Mononuclear cell (primary cell): ENCODE measurements around the gene LDB3. TPM values are rescaled to one million over a fixed set of nuclear protein-coding genes. Genes with fewer than 3 reads are reported as not detected.

ENCODE experiments used
- H3K27me3 ChIP-seq: 2 replicates; pipeline ENCODE4 v1.6.0; 2011; ENCODE audit warnings: low read length, control low read depth; ENCODE audit not compliant: insufficient read depth
- H3K4me1 ChIP-seq: 2 replicates; pipeline ENCODE4 v1.5.1; 2011; ENCODE audit warnings: mild to moderate bottlenecking, low read length, control low read depth; ENCODE audit not compliant: insufficient read depth
- H3K4me3 ChIP-seq: 2 replicates; pipeline ENCODE4 v1.5.1; 2011; ENCODE audit warnings: mild to moderate bottlenecking, low read length, moderate library complexity
- H3K9me3 ChIP-seq: 2 replicates; pipeline ENCODE4 v1.5.1; 2011; ENCODE audit warnings: low read depth, mild to moderate bottlenecking, control low read depth, low read length
- total RNA-seq: library from RNA; depleted of rRNA; stranded (reverse); fragments of >200 nt; gene quantifications from one replicate; pipeline ENCODE4 v1.2.3, GENCODE V29; 2012

The LDB3 gene
- total RNA-seq, 1 donor: not detected

- Histone ChIP-seq H3K27me3 (no peaks in the 10 kb centered on the region), H3K4me1 (no peaks in the 10 kb centered on the region), H3K9me3 (no peaks in the 10 kb centered on the region), H3K4me3 (no peak overlapping the region)
Measured at GRCh38 chr10:86698207-86698940, 30.1 kb downstream of the LDB3 start.

- Histone ChIP-seq H3K4me1 (no peaks in the 10 kb centered on the region), H3K9me3 (no peaks in the 10 kb centered on the region), H3K4me3 (no peak overlapping the region), H3K27me3 (no peaks in the 10 kb centered on the region)
Measured at GRCh38 chr10:86699125-86699524, 30.8 kb downstream of the LDB3 start.

- no peaks in the 10 kb centered on the region for H3K9me3 ChIP-seq
- H3K4me3 ChIP-seq: no peak overlapping the region
- no peaks in the 10 kb centered on the region for H3K27me3 ChIP-seq
- H3K4me1 ChIP-seq: no peaks in the 10 kb centered on the region
Measured at GRCh38 chr10:86699541-86699940, 31.2 kb downstream of the LDB3 start.

GRCh38 chr10:86699991-86700840 lies 31.9 kb downstream of the LDB3 start:
- H3K4me1 ChIP-seq: no peaks in the 10 kb centered on the region
- no peaks in the 10 kb centered on the region for H3K27me3 ChIP-seq
- no peaks in the 10 kb centered on the region for H3K9me3 ChIP-seq
- no peak overlapping the region for H3K4me3 ChIP-seq

GRCh38 chr10:86700851-86701617 lies 32.7 kb downstream of the LDB3 start:
- H3K4me3 ChIP-seq: no peak overlapping the region
- no peaks in the 10 kb centered on the region for H3K27me3 ChIP-seq
- no peaks in the 10 kb centered on the region for H3K4me1 ChIP-seq
- H3K9me3 ChIP-seq: no peaks in the 10 kb centered on the region

- no peak overlapping the region for H3K4me3 ChIP-seq
- no peaks in the 10 kb centered on the region for H3K27me3 ChIP-seq
- H3K9me3 ChIP-seq: no peaks in the 10 kb centered on the region
- no peaks in the 10 kb centered on the region for H3K4me1 ChIP-seq
Measured at GRCh38 chr10:86703176-86703575, 34.9 kb downstream of the LDB3 start.

GRCh38 chr10:86705139-86705538 lies 36.8 kb downstream of the LDB3 start:
- Histone ChIP-seq H3K4me3 (no peak overlapping the region), H3K27me3 (no peaks in the 10 kb centered on the region), H3K9me3 (no peaks in the 10 kb centered on the region), H3K4me1 (no peaks in the 10 kb centered on the region)

GRCh38 chr10:86705905-86706304 lies 37.6 kb downstream of the LDB3 start:
- Histone ChIP-seq H3K4me3 (no peak overlapping the region), H3K27me3 (no peaks in the 10 kb centered on the region), H3K9me3 (no peaks in the 10 kb centered on the region), H3K4me1 (peaks cover 3% of the 10 kb centered on the region)

- Histone ChIP-seq H3K9me3 (no peaks in the 10 kb centered on the region), H3K27me3 (no peaks in the 10 kb centered on the region), H3K4me1 (peaks cover 4% of the 10 kb centered on the region), H3K4me3 (no peak overlapping the region)
Measured at GRCh38 chr10:86706401-86706841, 38.1 kb downstream of the LDB3 start.

- H3K4me1 ChIP-seq: peaks cover 6% of the 10 kb centered on the region
- no peaks in the 10 kb centered on the region for H3K9me3 ChIP-seq
- no peaks in the 10 kb centered on the region for H3K27me3 ChIP-seq
- no peak overlapping the region for H3K4me3 ChIP-seq
Measured at GRCh38 chr10:86706977-86707376, 38.7 kb downstream of the LDB3 start.

- Histone ChIP-seq H3K27me3 (no peaks in the 10 kb centered on the region), H3K9me3 (no peaks in the 10 kb centered on the region), H3K4me3 (no peak overlapping the region), H3K4me1 (peaks cover 11% of the 10 kb centered on the region)
Measured at GRCh38 chr10:86707505-86707904, 39.2 kb downstream of the LDB3 start.

- Histone ChIP-seq H3K4me3 (no peak overlapping the region), H3K9me3 (no peaks in the 10 kb centered on the region), H3K27me3 (no peaks in the 10 kb centered on the region), H3K4me1 (peaks cover 11% of the 10 kb centered on the region)
Measured at GRCh38 chr10:86708068-86708782, 39.9 kb downstream of the LDB3 start.

- H3K27me3 ChIP-seq: no peaks in the 10 kb centered on the region
Measured at GRCh38 chr10:86708783-86709380, 40.6 kb downstream of the LDB3 start.

More at GRCh38 chr10:86708783-86709380, 40.6 kb downstream of the LDB3 start:
- Histone ChIP-seq H3K4me3 (no peak overlapping the region), H3K4me1 (peaks cover 11% of the 10 kb centered on the region), H3K9me3 (no peaks in the 10 kb centered on the region)
